GM18508 (cell line): ENCODE data around the gene BAK1.

Experiments
- ATAC-seq: cut with Tn5 transposase; IDR thresholded peaks from one replicate; pipeline ENCODE4 v1.9.1; 2021; ENCODE audit warnings: moderate number of reproducible peaks; ENCODE audit not compliant: insufficient read depth, unreplicated experiment

Gene BAK1

DNA sequence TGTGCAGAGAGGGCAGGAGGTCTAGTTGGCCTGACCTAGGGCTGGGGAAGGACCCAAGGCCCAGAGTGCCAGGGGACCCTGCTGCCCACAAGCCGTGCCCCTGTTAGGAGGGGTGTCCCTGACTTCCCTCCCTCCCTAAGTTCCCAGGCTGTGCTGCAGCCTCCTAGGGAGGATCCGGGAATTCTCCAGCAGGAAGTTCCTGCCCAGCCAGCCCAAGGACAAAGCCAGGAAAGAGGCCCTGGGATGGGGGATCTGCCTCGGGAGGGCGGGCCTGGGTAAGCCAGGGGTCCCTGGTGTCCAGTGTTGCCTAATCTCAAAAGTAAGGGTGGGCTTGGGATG lies 9.3 kb upstream of the BAK1 start:
- no peak for ATAC-seq

DNA sequence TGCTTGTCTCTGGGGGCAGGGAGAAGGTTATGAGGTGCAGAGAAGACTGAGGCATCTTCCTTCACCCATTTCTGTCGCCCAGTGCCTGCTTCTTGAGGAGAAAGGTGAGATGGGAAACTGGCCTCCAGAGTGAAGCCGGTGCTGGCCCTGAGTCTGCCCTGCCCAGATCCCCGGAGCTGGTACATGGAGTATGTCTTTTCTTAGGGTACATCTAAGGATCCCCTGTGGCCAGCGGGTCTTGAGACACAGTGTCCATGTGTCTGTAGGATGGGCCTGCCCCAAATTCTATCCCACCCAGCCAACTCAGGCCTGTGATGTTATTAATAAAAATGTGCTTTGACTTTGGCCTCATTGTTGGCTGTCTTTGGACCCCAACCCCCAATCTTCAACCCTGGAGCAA lies 8.8 kb upstream of the BAK1 start:
- no peak for ATAC-seq

DNA sequence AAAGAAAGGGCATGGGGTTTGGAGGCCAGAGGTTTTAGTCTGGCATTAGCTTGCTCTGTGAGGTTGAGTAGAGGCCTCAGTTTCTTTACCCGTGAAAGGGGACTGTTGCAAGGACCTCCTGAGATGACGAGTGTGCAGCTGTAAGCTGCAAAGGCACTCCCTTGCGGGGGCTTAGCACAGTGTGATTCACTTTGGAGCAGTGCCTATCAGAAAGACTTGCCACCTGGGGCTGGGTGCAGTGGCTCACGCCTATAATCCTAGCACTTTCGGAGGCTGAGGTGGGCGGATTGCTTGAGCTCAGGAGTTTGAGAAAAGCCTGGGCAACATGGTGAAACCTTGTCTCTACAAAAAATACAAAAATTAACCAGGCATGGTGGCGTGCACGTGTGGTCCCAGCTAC lies 7.5 kb upstream of the BAK1 start:
- no peak for ATAC-seq

DNA sequence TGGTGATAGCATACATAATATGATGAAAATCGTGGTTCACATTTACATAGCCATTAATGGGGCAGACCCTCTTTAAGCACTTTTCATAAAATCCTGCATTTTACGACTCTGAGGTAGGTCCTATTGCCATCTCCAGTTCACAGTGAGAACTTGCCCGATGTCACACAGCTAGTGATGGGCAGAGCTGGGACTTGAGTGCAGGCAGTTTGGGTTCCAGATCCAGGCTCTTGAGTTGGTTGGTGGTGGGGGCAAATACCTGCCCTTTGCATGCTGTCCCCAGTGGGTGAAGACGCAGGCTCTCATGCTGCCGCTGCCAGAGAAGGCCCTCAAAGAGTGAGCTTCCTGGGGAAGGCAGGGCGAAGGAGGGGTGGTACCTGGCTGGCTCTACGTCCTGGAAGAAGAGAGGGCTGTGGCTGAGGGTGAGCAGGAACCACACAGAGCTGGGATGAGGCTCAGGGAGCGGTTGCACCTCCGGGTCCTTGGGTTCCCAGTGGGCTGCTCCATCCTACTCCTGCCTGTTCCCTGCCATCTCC lies 6.1 kb upstream of the BAK1 start:
- no peak for ATAC-seq

DNA sequence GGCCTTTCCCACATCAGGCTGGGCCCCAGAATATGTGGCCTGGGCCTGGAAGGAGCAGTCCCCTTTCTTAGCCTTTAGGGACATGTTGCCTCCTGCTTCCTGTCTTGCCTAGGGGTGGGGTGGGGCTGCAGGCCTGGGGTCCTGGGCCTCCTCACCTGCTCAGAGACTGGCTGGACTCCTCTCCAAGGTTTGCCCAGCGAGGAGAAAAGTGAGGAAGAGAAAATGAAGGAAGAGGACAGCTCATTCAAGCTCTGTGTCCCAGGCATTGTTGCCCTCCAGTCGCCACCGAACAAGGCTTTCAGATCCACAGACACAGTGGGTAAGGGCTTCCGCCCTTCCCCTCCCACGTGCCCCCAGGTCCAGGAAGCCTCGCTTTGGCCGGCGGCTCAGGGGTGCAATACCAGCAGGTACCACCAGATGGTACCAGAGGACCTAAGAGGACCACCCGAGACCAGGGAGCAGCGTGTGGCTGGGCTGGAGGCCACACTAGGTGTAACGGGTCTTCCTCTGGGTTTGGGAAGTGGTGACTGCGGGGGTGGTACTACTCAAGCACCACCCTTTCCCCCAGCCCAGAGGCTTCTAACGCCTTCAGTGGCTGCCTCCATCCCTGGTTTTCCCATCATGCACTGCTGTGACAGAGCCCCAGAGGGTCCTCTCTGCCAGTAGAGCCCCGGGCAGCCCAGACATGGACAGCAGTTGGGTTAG lies 5.5 kb upstream of the BAK1 start:
- ATAC-seq = no peak

DNA sequence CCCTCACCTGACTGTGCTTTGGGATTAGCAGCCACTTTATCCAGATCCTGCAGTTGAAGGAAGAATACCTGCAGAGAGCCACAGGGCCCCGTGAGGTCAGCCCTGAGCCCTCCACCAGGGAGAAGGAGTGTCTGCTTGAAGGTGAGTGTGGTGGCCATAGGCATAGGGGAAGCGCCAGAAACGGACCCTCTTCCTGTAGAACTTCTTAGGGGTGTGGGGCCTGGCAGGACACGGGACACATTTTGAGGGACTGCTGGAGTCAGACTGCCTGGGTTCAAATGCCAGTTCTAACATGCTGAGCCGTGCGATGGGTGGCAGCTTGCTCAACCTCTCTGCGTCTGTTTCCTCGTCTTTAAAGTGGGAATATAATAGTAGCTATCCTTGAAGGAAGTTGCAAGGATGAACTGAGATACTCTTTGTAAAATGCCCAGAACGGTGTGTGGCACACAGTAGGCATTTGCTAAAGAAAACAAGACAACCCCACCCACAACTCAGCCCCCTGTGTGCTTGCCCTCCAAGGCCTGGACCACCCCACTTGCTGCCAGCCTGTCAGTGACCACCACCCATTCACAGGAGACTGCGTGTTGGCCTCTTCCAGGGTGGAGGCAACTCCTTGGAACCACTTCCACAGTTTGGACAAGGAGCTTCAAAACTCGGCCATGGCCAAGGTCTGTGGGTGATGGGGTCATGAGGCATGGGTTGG lies 4.8 kb upstream of the BAK1 start:
- ATAC-seq = no peak

DNA sequence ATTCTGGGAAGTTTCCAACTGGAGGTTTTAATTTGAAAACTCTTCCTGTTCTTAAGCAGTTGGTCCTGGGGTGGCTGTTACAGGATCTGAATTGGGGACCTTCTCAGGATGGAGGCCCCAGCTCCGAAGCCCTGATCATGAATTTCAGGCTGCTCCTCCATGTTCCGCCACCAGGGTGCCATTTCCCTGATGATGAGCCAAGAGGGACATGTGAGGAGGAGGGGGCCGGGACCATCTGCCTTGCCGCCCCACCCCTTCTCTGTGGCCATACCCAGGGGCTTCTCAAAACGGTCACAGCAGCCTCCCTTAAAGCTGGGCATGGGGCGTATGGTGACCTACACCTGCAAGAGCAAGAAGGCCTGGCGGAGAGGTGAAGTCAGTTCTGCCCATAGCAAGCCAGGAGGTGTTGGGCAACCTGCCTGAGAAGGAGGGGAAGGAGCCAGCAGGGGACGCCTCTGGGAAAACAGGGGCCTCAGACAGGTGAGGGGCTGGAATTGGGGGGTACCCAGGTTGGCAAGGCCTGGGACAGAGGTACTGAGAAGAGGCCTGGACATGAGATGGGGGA lies 3.6 kb upstream of the BAK1 start:
- no peak for ATAC-seq

DNA sequence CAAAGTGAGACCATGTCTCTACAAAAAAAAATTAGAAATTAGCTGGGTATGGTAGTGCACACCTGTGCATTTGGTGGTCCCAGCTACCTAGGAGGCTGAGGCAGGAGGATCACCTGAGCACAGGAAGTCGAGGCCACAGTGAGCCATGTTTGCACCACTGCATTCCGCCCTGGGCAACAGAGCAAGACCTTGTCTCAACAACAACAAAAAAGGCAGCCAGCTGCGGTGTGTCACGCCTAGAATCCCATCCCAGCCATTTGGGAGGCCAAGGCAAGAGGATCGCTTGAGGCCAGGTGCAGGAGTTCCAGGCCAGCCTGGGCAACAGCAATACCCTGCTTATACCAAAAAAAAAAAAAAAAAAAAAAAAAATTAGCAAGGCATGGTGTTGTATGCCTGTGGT lies 1.1 kb upstream of the BAK1 start:
- no peak for ATAC-seq

DNA sequence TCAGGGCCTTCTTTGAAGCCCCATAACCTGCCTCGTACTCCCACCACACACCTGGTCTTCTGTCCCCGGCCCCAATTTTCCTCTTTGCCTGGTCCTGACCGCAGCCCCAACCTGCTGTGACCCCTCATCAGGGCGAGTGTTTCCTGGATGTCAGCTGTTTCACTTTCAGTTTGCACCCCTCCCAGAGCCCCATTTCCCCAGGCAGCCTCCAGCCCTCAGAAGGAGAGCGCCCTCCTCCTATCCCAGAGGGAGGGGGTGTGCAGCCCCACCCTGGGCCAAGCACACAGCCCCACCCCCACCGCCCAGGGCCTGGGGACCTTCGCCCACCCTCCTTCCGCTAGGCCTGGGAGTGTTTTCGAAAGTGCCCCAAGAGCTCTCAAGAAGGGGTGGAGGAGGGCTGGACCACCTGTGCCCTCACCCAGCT lies 1.5 kb downstream of the BAK1 start:
- no peak for ATAC-seq

DNA sequence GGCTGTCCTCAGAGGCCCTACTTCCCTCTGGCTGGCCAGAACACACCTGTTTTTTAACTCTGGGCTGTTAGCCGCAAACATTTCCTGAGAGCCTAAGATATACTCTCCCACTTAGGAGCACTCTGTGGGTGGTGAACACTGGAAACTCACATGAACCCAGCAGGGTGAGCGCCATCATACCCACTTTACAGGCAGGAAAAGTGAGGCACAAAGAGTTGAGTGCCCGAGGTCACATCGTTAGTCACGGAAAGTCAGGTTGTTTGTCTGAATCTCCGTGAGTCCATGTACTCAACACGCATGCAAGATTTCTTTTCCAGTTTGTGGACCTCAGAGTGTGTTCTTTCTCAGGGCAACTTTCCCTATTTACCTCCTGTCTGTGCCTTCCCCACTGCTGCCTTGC lies 1.9 kb downstream of the BAK1 start:
- no peak for ATAC-seq

DNA sequence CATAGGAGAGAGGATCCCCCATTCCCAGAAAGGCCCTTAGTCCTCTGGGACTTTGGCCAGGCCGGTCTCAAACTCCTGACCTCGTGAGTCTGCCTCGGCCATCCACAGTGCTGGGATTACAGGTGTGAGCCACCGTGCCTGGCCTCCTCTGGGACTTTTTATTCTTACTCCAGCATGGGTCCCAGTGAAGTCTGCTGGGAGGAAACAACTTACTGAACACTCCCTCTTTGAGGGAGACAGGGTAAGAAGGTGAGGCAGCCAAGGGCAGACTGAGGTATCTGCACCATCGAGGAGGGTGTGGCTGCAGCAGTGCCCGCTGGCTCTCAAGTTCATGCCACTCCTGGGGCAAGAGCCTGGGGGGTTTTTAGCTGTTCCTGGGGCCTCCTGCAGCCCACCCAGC lies 2.4 kb downstream of the BAK1 start:
- ATAC-seq = no peak

DNA sequence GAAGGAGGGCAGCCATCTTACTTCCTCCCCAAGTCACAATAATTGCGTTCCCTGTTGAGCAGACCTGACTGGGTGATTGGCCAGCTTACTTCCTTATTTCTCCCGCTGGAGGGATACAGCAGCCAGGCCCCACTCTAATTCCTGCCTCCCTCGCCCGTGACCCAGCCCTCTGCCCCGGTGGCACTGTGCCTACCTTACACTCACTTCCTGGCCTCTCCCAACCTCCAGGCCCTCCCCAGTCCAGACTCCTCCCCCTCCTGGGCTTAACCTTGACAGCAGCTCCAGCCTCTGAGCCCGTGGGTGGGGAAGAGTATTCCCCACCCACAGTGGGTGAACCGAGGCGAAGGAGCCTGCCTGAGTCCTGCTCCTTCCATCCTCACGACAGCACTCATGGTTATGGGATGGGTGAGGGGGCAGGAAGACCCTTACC lies 3.0 kb downstream of the BAK1 start:
- ATAC-seq = no peak

DNA sequence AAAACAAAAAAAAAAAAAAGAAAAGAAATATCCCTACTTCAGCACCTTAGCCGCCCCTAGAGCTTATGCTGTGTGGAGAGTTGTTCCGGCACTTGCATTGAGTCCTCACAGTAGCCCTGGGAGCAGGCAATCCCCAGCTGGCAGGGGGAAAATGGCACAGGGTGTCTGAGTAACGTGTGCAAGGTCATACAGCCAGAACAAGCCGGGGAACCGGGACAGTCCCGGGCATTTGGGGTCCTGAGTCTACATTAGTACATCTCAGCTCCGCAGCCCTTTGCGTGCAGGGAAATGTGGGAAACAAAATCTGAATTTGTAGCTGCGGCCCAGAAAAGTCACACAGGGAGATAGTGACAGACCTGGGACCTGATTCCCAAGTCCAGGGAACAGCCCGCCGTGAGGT lies 3.4 kb downstream of the BAK1 start:
- no peak for ATAC-seq

DNA sequence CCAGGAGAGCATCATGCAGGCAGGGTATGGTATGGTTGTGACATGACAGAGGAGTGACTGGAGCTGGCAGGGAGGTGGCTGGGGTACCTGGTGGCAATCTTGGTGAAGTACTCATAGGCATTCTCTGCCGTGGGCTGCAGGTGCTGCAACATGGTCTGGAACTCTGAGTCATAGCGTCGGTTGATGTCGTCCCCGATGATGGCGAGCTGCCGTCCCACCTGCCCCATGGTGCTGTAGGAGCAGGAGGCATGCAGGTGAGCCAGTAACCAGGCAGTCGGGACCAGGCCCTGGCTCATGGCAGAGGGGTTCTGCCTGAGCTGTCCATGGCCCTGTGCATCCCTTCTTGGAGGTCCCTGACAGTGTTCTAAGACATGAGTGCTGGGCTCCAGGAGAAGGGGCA lies 4.9 kb downstream of the BAK1 start:
- ATAC-seq = no peak

DNA sequence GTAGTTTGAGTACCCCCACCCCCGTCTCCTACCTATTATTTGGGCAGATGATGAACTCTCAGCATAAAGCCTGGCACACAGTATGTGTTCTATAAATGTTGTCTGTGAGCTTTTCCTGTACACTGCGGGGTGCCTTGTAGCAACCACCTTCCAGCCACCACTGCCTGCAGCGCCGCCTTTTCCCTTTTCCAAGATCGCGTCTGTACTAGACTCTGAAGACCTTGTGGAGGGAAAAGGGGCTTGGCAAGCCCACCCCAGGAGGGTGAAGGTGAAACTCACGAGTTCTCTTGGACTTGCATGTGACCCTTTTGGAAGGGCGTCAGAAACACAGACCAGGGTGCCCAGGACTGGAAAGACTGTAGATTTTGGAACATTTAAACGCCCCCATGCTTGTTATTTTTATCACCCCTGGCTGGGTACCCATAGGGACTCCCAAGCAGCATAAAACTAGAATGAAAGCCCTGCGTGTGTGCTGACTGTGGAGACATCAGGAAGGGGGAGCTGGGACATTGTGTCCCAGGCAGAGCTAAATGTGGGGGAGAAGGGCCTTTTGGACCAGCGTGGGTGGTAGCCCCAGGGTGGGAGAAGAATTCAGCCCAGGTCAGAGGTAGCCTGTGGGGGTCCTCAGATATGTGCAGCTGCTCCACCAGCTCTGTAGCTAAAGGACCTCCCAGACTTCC lies 8.3 kb downstream of the BAK1 start:
- ATAC-seq = no peak

DNA sequence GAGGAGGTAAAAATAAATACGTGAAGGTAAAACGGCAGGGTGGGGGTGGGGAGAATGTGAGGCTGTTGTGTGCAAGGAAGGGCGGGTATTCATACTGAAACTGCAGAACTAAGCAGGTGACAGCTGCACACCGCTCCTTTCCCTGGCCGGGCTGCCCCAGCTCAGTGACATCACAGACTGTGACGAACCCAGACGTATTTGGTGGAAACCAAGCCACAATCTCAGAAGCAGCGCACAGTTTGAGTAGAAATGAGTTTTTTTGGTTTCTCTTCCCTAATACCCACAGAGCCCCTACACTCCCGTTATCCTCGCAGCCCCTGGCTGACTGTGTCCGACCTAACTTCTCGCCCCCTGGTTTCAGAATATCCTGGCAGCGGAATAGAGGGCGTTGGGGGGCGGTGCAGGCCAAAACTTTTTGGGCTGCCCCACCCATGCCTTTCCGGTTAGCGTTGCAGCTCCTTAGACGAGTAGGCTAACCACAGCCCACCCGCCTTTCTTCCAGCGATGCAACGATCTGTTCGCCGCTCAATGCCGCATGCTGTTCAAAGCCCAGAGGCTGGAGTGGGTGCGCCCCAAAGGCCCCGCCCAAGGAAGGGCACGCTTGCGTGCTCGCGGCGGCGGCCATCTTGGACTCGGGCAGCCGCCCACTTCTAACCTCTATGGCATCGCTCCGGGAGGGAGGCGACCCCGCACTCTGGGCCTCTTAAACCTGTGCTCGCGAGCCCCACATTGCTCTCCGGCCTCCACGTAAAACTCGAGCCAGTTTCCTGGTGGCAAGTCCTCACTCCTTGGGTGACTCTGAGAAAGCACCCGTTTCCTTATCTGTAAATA lies 9.1 kb downstream of the BAK1 start:
- peak; percentile 65 for ATAC-seq

DNA sequence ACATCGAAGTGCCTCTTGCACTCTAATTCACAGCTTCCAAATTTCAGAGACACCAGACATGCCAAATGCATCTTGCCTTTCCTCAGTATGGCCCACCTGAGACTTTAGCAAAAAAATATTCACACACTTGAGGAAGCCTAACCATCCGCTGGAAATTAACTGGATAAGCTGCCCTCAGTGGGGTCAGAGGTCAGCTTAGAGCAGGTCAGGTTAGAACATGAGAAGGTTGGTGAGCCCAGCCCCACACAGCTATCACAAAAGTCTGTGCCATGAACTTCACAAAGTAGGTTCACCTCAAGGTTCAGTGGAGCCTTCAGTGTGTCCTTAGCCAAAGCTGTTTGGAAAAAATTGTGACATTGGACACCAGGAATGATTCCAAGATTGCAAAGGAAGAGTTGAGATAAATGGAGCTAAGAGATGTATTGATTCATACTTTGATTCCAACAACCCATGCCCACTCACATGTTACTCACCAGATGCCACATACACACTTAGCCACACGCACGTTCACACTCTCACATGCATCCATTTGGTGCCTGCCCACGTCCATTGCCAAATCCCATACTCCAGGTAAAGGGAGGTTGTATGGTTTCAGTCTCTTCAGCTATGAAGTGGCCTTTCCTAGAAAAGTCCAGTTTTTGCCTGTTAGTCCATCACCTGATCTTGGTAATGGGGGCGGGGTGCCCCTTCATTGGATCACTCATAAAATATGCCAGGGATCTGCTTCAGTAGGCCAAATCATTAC lies 11.1 kb downstream of the BAK1 start:
- no peak for ATAC-seq

DNA sequence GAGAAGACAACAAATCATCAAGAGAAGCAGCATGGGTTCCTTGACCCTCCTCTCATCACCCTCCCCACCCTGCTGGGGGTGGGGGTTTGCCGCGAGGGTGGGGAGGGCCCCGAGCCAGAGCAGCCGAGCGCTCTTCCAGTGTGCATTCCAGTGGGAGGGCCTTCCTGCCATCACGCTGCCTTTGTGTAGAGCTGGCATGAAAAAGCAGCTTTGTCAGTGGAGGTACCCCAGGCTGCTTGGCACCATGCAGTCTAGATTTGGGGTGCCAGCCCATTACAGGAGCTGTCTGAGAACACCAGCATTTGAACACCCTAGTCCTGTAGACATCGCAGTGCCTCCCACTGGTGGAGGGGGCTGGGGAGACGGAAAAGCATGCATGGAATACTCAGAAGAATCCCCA lies 12.2 kb downstream of the BAK1 start:
- no peak for ATAC-seq

DNA sequence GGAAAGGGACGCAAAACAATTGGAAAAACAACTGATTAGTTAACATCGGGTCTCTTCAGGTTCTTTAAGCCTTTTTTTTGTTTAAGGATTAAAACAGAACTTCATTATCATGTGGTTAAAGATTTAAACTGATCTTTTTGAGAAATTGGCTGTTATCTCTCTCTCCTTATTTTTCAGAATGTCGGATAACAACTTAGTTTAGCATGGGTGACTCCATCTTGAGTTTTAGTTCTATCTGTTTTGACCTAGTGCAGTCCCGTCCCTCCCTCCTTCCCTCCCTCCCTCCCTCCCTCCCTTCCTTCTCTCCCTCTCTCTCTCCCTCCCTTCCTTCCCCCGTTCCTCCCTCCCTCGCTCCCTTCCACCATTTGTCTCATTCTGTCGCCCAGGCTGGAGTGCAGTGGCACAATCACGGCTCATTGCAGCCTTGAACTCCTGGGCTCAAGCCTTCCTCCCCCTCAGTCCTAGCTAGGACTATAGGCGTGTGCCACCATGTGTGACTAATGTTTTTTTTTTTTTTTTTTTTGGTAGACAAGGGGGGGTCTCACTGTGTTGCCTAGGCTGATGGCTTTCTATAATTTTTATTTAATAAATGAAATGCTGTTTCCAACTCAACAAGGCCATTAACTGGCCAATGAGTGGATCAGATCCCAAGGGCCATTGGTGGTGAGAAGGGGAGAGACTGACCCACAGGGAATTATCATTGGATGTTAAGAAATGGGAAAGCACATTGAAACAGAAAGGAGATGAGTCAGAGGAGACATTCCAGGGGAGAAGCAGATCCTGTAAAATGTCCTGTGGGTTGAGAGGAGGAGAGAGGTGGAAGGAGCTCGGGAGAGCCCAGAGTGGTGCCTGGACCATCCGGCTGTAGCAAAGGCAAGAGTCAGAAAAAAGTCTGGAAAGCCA lies 13.6 kb downstream of the BAK1 start:
- no peak for ATAC-seq
